ENCODE data around the gene ADAMTSL3. TPM values are rescaled to one million over a fixed set of nuclear protein-coding genes. Genes with fewer than 3 reads are reported as not detected.

Gene ADAMTSL3
- polyA plus RNA-seq, 1 of the 3 experiments (the other 2 are of a cell fraction), result 0.02 TPM

DNA sequence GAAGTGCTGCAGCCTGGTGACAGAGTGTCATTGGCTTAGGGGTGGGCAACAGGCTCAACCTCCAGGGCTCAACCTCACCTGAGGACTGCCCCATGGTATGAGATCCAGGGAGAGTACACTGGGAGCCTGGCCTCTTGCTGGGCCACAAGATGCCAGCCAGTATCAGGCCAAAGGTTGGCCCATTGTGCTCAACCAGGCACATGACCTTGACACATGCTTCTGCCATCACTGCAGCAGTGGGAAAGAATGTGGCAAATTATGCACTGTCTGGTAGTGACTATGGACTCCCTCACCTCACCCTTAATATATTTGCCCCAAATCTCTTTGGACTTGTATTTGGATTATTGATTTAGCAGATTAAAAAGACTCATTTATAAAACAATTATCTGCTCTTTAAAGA lies 347.7 kb downstream of the ADAMTSL3 start:
- H3K79me2 ChIP-seq (ENCODE audit: insufficient read depth), result no peaks in the 10 kb centered on the region
- H4K20me1 ChIP-seq (ENCODE audit: insufficient read depth), result no peaks in the 10 kb centered on the region
- H3K4me1 ChIP-seq (ENCODE audit: control insufficient read depth in 1 of 2, insufficient read depth in 2 of 2, low read depth in 1 of 2, low read length in 1 of 2), result no peaks in the 10 kb centered on the region
- H3F3A ChIP-seq (replicated peaks; ENCODE audit: insufficient read depth), result no peaks in the 10 kb centered on the region
- H3K36me3 ChIP-seq (replicated peaks in 1 of 2; ENCODE audit: control insufficient read depth in 1 of 2, insufficient read depth in 2 of 2, low read length in 1 of 2), result no peaks in the 10 kb centered on the region
- H3K9ac ChIP-seq, result no peak overlapping the region
- CTCF ChIA-PET, result interaction anchor here (1.5 kb wide), 1 partner anchor 30 kb away, joined by 3 read pairs; no protein-coding TSS in a partner anchor
- H3K9me3 ChIP-seq, result no peaks in the 10 kb centered on the region
- H3K27ac ChIP-seq (ENCODE audit: low read depth in 2 of 2, low read length in 1 of 2), result no peak overlapping the region
- no peak for DNase-seq
- no peak for TF ChIP-seq RCOR1 (IDR thresholded peaks at IDR 0.05; ENCODE audit: low read length)
- no peak for TF ChIP-seq TCF12 (IDR thresholded peaks at IDR 0.05)
- TF ChIP-seq, protein P1, sequence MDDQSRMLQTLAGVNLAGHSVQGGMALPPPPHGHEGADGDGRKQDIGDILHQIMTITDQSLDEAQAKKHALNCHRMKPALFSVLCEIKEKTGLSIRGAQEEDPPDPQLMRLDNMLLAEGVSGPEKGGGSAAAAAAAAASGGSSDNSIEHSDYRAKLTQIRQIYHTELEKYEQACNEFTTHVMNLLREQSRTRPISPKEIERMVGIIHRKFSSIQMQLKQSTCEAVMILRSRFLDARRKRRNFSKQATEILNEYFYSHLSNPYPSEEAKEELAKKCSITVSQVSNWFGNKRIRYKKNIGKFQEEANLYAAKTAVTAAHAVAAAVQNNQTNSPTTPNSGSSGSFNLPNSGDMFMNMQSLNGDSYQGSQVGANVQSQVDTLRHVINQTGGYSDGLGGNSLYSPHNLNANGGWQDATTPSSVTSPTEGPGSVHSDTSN (IDR thresholded peaks at IDR 0.05), result no peak
- no peak for TF ChIP-seq RFX5 (IDR thresholded peaks at IDR 0.05; ENCODE audit: low read length)
- no peak for TF ChIP-seq SMC3 (IDR thresholded peaks at IDR 0.05; ENCODE audit: low read depth, low read length)
- no peak for TF ChIP-seq CTCF (IDR thresholded peaks at IDR 0.05)
- no peak for TF ChIP-seq TEAD4 (IDR thresholded peaks at IDR 0.05; ENCODE audit: borderline replicate concordance, insufficient read depth)
- no peak for TF ChIP-seq RAD21 (IDR thresholded peaks at IDR 0.05; ENCODE audit: low read length)
- TF ChIP-seq USF2 (IDR thresholded peaks at IDR 0.05; ENCODE audit: borderline replicate concordance, low read depth, low read length), result no peak
- no peak for TF ChIP-seq EZH2phosphoT487 (IDR thresholded peaks at IDR 0.05; ENCODE audit: borderline replicate concordance, low read depth)
- no peak for TF ChIP-seq GATA2 (CRISPR knock-in tag; IDR thresholded peaks at IDR 0.05)
- TF ChIP-seq ELF1 (IDR thresholded peaks at IDR 0.05), result no peak
- TF ChIP-seq, protein P2, sequence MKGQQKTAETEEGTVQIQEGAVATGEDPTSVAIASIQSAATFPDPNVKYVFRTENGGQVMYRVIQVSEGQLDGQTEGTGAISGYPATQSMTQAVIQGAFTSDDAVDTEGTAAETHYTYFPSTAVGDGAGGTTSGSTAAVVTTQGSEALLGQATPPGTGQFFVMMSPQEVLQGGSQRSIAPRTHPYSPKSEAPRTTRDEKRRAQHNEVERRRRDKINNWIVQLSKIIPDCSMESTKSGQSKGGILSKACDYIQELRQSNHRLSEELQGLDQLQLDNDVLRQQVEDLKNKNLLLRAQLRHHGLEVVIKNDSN (IDR thresholded peaks at IDR 0.05; ENCODE audit: borderline replicate concordance, low read depth), result no peak
- TF ChIP-seq, protein P3, sequence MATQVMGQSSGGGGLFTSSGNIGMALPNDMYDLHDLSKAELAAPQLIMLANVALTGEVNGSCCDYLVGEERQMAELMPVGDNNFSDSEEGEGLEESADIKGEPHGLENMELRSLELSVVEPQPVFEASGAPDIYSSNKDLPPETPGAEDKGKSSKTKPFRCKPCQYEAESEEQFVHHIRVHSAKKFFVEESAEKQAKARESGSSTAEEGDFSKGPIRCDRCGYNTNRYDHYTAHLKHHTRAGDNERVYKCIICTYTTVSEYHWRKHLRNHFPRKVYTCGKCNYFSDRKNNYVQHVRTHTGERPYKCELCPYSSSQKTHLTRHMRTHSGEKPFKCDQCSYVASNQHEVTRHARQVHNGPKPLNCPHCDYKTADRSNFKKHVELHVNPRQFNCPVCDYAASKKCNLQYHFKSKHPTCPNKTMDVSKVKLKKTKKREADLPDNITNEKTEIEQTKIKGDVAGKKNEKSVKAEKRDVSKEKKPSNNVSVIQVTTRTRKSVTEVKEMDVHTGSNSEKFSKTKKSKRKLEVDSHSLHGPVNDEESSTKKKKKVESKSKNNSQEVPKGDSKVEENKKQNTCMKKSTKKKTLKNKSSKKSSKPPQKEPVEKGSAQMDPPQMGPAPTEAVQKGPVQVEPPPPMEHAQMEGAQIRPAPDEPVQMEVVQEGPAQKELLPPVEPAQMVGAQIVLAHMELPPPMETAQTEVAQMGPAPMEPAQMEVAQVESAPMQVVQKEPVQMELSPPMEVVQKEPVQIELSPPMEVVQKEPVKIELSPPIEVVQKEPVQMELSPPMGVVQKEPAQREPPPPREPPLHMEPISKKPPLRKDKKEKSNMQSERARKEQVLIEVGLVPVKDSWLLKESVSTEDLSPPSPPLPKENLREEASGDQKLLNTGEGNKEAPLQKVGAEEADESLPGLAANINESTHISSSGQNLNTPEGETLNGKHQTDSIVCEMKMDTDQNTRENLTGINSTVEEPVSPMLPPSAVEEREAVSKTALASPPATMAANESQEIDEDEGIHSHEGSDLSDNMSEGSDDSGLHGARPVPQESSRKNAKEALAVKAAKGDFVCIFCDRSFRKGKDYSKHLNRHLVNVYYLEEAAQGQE (IDR thresholded peaks at IDR 0.05; ENCODE audit: low read depth, low read length), result no peak
- TF ChIP-seq NRF1 (IDR thresholded peaks at IDR 0.05; ENCODE audit: low read depth, low read length), result no peak
- POLR2A ChIA-PET, result no interaction called here
- H3K4me3 ChIP-seq (ENCODE audit: low read depth in 2 of 2, low read length in 1 of 2), result no peak overlapping the region
- H2AFZ ChIP-seq (ENCODE audit: low read depth), result no peak overlapping the region
- H3K9me2 ChIP-seq, result no peaks in the 10 kb centered on the region
- H3K4me2 ChIP-seq, result no peak overlapping the region
- H3K27me3 ChIP-seq (ENCODE audit: insufficient read depth), result 0 out of 2 replicates have a peak, but pooled peaks cover 4% of the 10 kb centered on the region

Data from SK-N-SH (cell line).